Astrocyte (in vitro differentiated cells and primary cell): ENCODE data around the gene EFNA2.

Source experiments
- CTCF ChIP-seq: IDR thresholded peaks from 2 replicates; pipeline ENCODE4 v1.5.1; 2011; ENCODE audit warnings: low read depth, mild to moderate bottlenecking, inconsistent platforms, low read length, moderate library complexity; ENCODE audit not compliant: insufficient read depth
- EZH2 ChIP-seq: IDR thresholded peaks from 2 replicates; pipeline ENCODE4 v1.6.1; 2012; ENCODE audit warnings: mild to moderate bottlenecking, low read length, inconsistent platforms; ENCODE audit not compliant: insufficient read depth

- TF ChIP-seq CTCF (no peak), EZH2 (no peak)
These were observed 4.8 kb upstream of the EFNA2 start for GRCh38 chr19:1280636-1281568.
